ENCODE data around the gene PLCD3.

The PLCD3 gene

DNA sequence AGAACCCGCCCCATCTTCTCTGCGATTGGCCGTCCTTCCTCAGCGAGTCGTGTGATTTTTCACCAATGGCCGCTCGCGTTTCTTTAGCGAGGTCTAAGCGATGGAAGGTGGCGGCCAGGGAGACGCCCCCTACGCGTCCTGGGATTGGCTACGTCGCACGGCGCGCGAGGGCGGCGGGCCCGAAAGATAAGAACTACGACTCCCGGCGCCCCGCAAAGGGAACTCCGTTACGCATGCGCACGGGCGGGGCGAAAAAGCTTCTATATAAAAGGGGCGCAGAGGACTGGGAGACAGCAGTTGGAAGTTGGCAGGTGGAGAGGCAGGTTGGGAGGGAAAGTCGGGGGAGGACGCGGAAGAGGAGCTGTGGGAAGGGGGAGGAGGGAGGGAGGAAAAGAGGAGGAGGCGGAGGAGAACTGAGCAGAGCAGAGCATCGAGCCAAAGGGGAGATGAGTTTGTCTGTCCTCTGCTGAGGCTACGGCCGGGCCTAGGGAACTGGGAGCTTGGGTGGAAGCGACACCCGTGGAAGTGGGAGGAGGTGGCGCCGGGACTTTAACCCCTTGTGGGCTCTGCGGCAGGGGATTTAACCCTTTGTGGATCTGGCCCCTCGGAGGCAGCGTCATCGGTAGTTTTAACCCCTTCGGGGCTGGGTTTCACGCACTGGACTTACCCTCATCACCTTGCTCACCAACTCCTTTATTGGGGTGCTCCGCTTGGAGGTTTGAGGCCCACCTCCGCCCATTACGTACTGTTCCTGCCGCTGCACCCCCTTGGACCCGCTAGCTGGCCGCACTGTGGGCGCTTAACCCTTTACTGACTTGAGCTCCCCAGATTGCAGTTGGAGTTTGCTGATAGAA is 16.1 kb upstream of the PLCD3 start, which contains the start of gene HEXIM1:
Gene HEXIM1, plus strand, starts transcription at position 293 of the 854 bp plus-strand sequence. CDS start 716 bp downstream, outside the sequence.
- Histone ChIP-seq H3K36me3 (ENCODE audit: control insufficient read depth, insufficient read depth, low read length) (no peaks in the 10 kb centered on the region), H3K27me3 (ENCODE audit: control insufficient read depth, insufficient read depth, low read length) (no peaks in the 10 kb centered on the region), H3K9me3 (ENCODE audit: control insufficient read depth, insufficient read depth, low read length) (no peaks in the 10 kb centered on the region), H3K9ac (ENCODE audit: low read depth, low read length) (peak within 1 kb of the TSS; percentile 97), H3K4me1 (ENCODE audit: control insufficient read depth, insufficient read depth, low read length) (no peaks in the 10 kb centered on the region), H3K4me3 (ENCODE audit: low read depth, low read length) (peak within 1 kb of the TSS; percentile 72)

- Histone ChIP-seq H3K4me1 (ENCODE audit: control insufficient read depth, insufficient read depth, low read length) (peaks cover 3% of the 10 kb centered on the region), H3K4me3 (ENCODE audit: low read depth, low read length) (peak overlapping the region; percentile 68), H3K9ac (ENCODE audit: low read depth, low read length) (peak overlapping the region; percentile 97), H3K9me3 (ENCODE audit: control insufficient read depth, insufficient read depth, low read length) (no peaks in the 10 kb centered on the region), H3K27me3 (ENCODE audit: control insufficient read depth, insufficient read depth, low read length) (no peaks in the 10 kb centered on the region), H3K36me3 (ENCODE audit: control insufficient read depth, insufficient read depth, low read length) (no peaks in the 10 kb centered on the region)
These were observed 15.4 kb upstream of the PLCD3 start for GRCh38 chr17:45147581-45148182.

GRCh38 chr17:45146890-45147580 is 14.7 kb upstream of the PLCD3 start:
- Histone ChIP-seq H3K4me3 (ENCODE audit: low read depth, low read length) (peak overlapping the region; percentile 68), H3K4me1 (ENCODE audit: control insufficient read depth, insufficient read depth, low read length) (peaks cover 3% of the 10 kb centered on the region), H3K36me3 (ENCODE audit: control insufficient read depth, insufficient read depth, low read length) (no peaks in the 10 kb centered on the region), H3K27me3 (ENCODE audit: control insufficient read depth, insufficient read depth, low read length) (no peaks in the 10 kb centered on the region), H3K9me3 (ENCODE audit: control insufficient read depth, insufficient read depth, low read length) (no peaks in the 10 kb centered on the region), H3K9ac (ENCODE audit: low read depth, low read length) (peak overlapping the region; percentile 97)

- no peaks in the 10 kb centered on the region for H3K27me3 ChIP-seq (ENCODE audit: control insufficient read depth, insufficient read depth, low read length)
- no peaks in the 10 kb centered on the region for H3K9me3 ChIP-seq (ENCODE audit: control insufficient read depth, insufficient read depth, low read length)
- H3K4me1 ChIP-seq (ENCODE audit: control insufficient read depth, insufficient read depth, low read length) = peaks cover 3% of the 10 kb centered on the region
- no peak overlapping the region for H3K9ac ChIP-seq (ENCODE audit: low read depth, low read length)
- H3K36me3 ChIP-seq (ENCODE audit: control insufficient read depth, insufficient read depth, low read length) = no peaks in the 10 kb centered on the region
- peak overlapping the region; percentile 68 for H3K4me3 ChIP-seq (ENCODE audit: low read depth, low read length)
These were observed 14.2 kb upstream of the PLCD3 start for GRCh38 chr17:45146592-45146889.

DNA sequence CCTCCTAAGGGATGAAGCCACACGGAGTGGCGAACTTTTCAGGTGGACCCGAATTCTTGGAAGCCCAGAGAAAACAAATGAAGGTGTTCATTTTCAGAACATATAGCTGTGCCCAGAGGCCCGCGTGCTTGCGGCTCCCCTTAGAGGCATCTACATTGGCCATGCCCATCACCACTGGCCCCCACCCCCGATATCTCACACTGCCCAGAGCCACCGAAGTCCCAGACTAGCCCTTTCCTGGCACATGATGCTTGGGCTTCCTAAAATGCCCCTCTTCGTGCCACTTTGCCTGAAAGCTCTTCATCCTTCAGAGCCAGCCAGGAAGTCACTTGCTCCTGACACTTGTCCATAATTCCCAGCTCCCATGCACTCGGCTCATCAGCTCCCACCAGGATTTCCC is 13.9 kb upstream of the PLCD3 start:
- no peak overlapping the region for H3K9ac ChIP-seq (ENCODE audit: low read depth, low read length)
- no peaks in the 10 kb centered on the region for H3K9me3 ChIP-seq (ENCODE audit: control insufficient read depth, insufficient read depth, low read length)
- no peaks in the 10 kb centered on the region for H3K36me3 ChIP-seq (ENCODE audit: control insufficient read depth, insufficient read depth, low read length)
- H3K27me3 ChIP-seq (ENCODE audit: control insufficient read depth, insufficient read depth, low read length) = no peaks in the 10 kb centered on the region
- peaks cover 3% of the 10 kb centered on the region for H3K4me1 ChIP-seq (ENCODE audit: control insufficient read depth, insufficient read depth, low read length)
- no peak overlapping the region for H3K4me3 ChIP-seq (ENCODE audit: low read depth, low read length)

GRCh38 chr17:45145035-45145389 is 12.7 kb upstream of the PLCD3 start:
- Histone ChIP-seq H3K9ac (ENCODE audit: low read depth, low read length) (peak overlapping the region; percentile 60), H3K27me3 (ENCODE audit: control insufficient read depth, insufficient read depth, low read length) (no peaks in the 10 kb centered on the region), H3K9me3 (ENCODE audit: control insufficient read depth, insufficient read depth, low read length) (no peaks in the 10 kb centered on the region), H3K36me3 (ENCODE audit: control insufficient read depth, insufficient read depth, low read length) (no peaks in the 10 kb centered on the region), H3K4me3 (ENCODE audit: low read depth, low read length) (peak overlapping the region; percentile 58), H3K4me1 (ENCODE audit: control insufficient read depth, insufficient read depth, low read length) (peaks cover 3% of the 10 kb centered on the region)

DNA sequence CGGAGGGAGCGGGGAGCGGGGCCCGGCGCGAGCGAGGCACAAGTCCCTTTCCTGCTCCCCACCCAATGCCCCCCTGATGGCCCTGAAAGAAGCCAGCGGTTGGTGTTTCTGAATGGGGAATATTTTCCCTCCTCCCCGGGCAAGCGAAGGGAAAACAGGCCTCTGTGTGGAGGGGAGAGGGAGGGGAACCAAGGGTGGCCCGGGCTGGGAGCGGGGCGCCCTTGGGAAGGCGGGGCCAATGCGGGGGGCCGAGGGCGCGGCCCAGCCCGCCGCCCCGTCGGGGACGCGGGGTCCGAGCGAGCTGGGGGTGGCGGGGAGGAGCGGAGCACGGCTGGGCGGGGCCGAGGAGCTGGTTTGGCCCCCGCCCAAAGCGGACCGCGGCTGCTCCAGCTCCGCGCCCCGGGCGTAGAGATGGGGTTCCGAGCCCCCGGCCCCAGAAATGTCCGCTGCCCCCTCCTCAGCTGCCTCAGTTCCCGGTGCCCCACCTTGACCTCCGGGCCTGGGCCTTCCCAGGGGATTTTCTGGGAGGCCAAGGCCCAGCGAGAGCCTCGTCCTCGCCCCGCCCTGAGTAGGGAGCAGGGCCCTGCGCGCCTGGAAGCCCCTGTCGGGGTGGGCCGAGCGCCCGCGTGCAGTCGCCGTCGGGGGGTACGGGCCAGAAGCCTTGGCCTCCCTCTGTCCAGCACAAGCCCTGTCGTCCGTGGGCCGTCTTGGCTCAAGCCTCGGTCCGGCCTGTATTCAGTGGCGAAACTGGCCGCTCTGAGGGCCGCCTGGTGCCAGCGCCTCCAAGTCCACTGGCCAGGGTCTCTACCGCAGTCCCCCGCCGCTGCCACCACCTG is 12.1 kb upstream of the PLCD3 start:
- Histone ChIP-seq H3K4me3 (ENCODE audit: low read depth, low read length) (peak overlapping the region; percentile 58), H3K27me3 (ENCODE audit: control insufficient read depth, insufficient read depth, low read length) (no peaks in the 10 kb centered on the region), H3K9ac (ENCODE audit: low read depth, low read length) (peak overlapping the region; percentile 60), H3K36me3 (ENCODE audit: control insufficient read depth, insufficient read depth, low read length) (no peaks in the 10 kb centered on the region), H3K9me3 (ENCODE audit: control insufficient read depth, insufficient read depth, low read length) (no peaks in the 10 kb centered on the region), H3K4me1 (ENCODE audit: control insufficient read depth, insufficient read depth, low read length) (peaks cover 5% of the 10 kb centered on the region)

GRCh38 chr17:45143767-45144198 is 11.5 kb upstream of the PLCD3 start:
- Histone ChIP-seq H3K27me3 (ENCODE audit: control insufficient read depth, insufficient read depth, low read length) (no peaks in the 10 kb centered on the region), H3K9me3 (ENCODE audit: control insufficient read depth, insufficient read depth, low read length) (no peaks in the 10 kb centered on the region), H3K36me3 (ENCODE audit: control insufficient read depth, insufficient read depth, low read length) (no peaks in the 10 kb centered on the region), H3K9ac (ENCODE audit: low read depth, low read length) (no peak overlapping the region), H3K4me1 (ENCODE audit: control insufficient read depth, insufficient read depth, low read length) (peaks cover 5% of the 10 kb centered on the region), H3K4me3 (ENCODE audit: low read depth, low read length) (peak overlapping the region; percentile 58)

DNA sequence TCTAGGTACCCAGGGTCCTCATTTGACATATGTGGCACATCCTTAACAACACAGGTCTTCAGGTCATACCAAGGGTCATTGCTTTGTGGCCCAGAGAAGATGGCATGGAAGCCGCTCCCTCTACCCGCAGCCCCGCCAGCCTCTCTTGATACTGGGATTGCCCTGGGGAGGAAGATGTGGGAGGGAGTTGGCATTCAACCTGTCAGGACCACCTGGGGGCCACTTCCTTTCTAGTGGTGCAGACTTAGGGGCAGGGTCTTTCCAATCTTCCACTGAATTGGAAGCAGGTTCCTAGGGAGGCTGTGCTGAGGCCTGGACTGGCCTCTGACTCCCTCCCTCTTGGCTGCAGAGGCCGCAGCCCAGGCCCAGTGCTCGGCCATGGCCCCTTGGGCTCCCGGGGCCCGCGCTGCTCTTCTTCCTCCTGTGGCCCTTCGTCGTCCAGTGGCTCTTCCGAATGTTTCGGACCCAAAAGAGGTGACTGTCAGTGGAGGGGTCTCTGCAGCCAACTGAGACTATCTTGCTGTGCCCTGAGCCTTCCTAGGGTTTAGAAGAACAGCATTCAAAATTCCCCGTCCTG is 10.9 kb upstream of the PLCD3 start:
- no peaks in the 10 kb centered on the region for H3K36me3 ChIP-seq (ENCODE audit: control insufficient read depth, insufficient read depth, low read length)
- no peaks in the 10 kb centered on the region for H3K27me3 ChIP-seq (ENCODE audit: control insufficient read depth, insufficient read depth, low read length)
- H3K4me3 ChIP-seq (ENCODE audit: low read depth, low read length) = peak overlapping the region; percentile 58
- H3K9me3 ChIP-seq (ENCODE audit: control insufficient read depth, insufficient read depth, low read length) = no peaks in the 10 kb centered on the region
- peaks cover 5% of the 10 kb centered on the region for H3K4me1 ChIP-seq (ENCODE audit: control insufficient read depth, insufficient read depth, low read length)
- no peak overlapping the region for H3K9ac ChIP-seq (ENCODE audit: low read depth, low read length)

DNA sequence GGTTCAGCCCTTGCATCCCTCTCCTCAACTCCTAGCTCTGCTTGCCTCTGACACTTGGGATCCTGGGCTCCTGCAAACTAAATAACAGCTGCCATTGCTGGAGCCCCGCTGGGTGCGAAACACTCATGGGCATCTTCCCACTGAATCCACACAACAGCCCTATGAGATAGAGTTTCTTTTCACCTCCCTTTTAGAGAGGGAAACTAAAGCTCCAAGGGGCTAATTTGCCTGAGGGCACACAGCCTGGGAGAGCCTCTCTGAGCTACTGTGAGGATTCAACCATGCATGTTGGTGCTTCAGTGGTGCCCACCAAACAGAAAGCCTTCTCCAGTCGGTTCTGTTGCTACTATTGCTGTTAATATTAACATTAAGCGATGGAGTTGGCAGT is 7.2 kb upstream of the PLCD3 start:
- no peak overlapping the region for H3K9ac ChIP-seq (ENCODE audit: low read depth, low read length)
- no peaks in the 10 kb centered on the region for H3K9me3 ChIP-seq (ENCODE audit: control insufficient read depth, insufficient read depth, low read length)
- H3K4me3 ChIP-seq (ENCODE audit: low read depth, low read length) = no peak overlapping the region
- peaks cover 5% of the 10 kb centered on the region for H3K36me3 ChIP-seq (ENCODE audit: control insufficient read depth, insufficient read depth, low read length)
- peaks cover 10% of the 10 kb centered on the region for H3K4me1 ChIP-seq (ENCODE audit: control insufficient read depth, insufficient read depth, low read length)
- no peaks in the 10 kb centered on the region for H3K27me3 ChIP-seq (ENCODE audit: control insufficient read depth, insufficient read depth, low read length)

DNA sequence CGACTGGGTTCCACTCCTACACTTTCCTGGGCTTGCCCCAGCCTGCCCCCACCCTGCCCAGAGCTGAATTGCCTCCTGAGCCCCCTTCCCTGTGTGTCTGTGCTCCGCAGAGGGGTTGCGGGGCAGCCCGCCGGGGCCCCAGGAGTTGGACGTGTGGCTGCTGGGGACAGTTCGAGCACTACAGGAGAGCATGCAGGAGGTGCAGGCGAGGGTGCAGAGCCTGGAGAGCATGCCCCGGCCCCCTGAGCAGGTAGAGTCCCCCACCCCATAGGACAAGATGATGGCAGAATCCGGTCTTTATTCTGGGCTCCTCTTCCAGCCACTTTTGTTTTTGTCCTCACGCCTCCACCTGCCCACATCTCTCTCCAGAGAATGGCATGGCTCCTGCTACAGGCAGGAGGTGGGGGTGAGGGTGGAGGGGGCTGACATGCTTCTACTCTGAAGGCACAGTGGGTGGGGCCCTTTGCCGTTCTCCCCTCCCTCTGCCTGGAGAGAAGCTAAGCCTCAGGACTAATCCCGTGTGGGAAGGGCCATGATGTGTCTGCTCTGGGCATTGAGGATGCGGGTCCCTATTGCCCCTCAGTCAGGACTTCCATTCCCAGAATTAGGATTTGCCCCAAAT is 6.7 kb upstream of the PLCD3 start:
- Histone ChIP-seq H3K9ac (ENCODE audit: low read depth, low read length) (no peak overlapping the region), H3K27me3 (ENCODE audit: control insufficient read depth, insufficient read depth, low read length) (no peaks in the 10 kb centered on the region), H3K9me3 (ENCODE audit: control insufficient read depth, insufficient read depth, low read length) (no peaks in the 10 kb centered on the region), H3K4me1 (ENCODE audit: control insufficient read depth, insufficient read depth, low read length) (peaks cover 10% of the 10 kb centered on the region), H3K36me3 (ENCODE audit: control insufficient read depth, insufficient read depth, low read length) (peaks cover 5% of the 10 kb centered on the region), H3K4me3 (ENCODE audit: low read depth, low read length) (no peak overlapping the region)

Measured in iPS-15b (cell line).